Fibroblast of skin of left quadriceps (primary cell): ENCODE results near the gene AQP2.

Experiments
- DNase-seq, 2 experiments: peaks; one replicate each; pipeline ENCODE4 v3.0.0-alpha.2; 2013; ENCODE audit warnings: low read depth in 2 of 2

The AQP2 gene

DNA sequence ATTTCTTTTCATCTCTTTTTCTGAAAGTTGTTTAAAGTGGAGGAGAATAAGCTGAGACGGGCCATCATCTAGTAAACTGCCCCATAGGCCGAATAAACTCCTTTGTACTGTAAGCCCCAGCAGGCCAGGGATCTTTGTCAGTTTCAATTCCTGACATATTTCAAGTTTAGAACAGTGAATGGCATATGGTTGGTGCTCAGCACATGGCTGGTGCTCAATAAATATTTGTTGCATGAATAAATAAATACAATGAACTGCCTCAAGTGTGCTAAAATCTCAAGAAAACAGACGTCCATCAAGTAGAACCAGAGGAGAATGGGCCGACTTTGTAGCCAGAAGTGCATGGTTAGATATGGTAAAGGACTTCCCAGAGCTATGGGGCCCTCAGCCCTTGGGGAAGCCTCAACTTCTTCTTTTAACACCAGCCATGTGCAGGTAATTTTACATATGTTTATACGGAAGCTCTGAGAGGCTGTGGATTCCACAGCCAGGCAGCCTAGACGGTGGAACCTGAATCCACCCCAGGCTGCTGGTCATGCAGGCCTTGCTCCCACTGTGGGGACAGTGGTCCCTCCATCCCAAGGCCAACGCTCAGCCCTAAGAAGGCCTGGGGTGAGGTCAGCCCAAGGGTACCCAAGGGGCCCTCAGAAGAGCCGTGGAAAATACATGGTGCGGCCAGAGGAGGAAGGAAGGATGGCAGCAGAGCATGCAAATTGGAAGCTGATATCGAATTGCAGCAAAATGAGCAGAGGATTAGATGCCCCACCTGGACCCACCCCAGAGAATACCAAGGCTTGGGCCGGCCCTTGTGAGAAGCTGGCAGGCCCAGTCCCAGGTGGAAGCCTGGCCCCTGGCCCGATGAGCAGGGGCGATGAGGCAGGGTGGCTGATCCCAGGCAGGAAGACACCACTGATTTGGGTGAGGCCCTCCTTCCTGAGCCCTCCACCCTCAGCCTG, 8.7 kb upstream of the AQP2 start:
- no peak for DNase-seq

DNA sequence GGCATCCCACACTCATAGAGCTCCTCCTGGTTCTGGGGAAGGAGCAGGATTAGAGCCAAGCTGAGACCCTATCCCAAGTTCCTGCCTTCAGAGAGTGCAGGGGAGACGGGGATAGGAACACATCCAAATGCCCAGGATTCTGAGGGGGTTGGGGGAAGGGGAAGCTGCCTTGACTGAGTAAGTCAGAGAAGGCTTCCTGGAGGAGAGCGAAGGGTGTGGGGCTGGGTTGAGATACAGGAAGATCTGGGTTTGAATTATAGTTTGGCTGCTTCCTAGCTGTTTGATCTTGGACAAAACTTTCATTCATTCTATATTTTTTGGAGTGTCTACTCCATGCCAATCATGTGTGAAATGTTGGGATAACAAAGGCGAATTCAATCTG, 8.0 kb upstream of the AQP2 start:
- DNase-seq = no peak

DNA sequence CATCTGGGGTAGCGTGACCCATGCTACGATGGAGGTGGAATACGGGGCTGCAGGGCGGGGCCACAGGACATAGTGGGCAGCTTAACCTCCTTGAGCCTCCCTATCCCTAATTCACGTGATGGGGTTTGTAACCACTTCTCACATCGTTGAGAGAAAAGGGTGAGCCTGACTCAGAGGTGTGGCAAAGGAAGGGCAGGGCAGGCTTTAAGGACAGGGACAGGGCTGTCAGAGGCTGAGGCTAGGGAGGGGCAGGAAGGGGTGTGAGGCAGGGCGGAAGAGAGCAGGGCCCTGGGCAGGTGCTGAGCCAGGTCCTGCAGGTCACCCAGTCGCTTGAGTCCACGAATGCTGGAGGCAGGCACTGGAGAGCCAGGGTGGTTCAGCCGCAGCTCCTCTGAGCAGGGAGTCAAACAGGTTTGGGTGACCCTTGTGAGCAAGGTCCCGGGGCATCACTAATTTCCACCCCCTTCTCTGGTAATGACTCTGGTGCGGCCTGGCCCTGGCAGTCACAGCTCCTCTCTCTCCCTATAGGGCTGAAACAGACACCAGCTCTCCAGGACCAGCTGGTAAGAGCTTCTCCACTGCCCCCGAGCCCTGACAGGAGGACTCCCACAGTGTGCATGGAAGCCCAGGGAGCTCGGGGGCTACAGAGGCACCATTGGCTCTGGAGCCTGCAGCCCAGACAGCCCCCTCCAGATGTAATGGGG, 7.5 kb upstream of the AQP2 start:
- DNase-seq = no peak

DNA sequence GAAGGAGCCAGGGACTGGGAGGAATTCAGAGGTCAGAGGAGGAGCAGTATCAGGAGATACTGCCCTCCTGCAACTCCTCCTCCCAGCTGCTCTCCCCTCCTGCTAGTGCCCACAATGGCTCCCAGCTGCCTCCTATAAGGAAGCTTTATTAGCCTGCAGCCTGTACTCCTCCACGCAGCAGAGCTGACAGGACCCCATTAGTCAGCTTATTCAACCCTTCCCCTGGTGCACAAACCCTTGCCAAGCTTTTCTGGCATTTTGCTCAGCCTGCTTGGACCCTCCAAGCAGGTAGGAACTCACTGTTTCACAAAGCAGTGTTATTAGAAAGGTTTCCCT, 6.9 kb upstream of the AQP2 start:
- DNase-seq = no peak

GRCh38 chr12:49944046-49944445, 6.5 kb upstream of the AQP2 start:
- DNase-seq = no peak

DNA sequence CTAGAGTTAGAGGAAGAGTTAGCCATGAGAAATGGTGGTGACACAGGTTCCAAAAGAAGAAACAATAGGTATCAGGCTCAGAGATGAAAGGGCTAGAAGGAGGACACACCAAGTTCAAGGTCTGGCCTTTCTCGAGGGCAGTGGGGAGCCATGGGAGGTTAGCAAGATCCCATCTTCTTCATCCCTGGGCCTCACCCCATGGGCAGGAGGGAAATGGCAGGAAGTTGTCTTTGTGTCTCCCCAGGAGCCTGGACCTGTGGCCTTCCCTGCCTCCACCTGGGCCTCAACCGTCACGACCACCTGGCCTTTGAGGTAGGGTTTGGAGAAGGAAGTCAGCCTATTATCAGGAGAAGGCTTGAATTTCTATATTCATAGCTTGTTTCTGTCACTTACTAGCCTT, 5.8 kb upstream of the AQP2 start:
- no peak for DNase-seq

GRCh38 chr12:49945394-49946080, 5.0 kb upstream of the AQP2 start:
- peak; percentile 43 to 45 for DNase-seq

GRCh38 chr12:49946086-49946485, 4.5 kb upstream of the AQP2 start:
- DNase-seq = no peak

DNA sequence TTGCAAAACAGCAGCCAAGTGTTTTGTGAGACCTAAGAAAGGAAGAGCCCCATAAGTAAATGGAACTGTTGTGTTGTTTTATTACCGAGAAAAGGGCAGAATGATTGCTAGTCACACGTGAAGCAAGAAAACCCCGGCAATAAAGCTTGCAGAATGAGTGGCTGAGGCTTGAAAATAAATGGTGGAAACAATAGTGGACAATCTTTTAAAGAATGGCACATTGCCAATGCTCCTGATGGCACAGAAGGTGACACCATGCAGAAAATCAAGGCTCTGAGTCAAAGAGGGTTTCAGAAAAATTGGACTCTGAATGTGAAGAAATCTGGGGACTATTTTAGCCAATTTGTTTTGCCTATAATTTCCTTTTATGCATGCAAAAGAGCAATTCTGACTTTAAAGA, 4.0 kb upstream of the AQP2 start:
- no peak for DNase-seq

GRCh38 chr12:49947593-49948226, 2.8 kb upstream of the AQP2 start:
- no peak for DNase-seq

DNA sequence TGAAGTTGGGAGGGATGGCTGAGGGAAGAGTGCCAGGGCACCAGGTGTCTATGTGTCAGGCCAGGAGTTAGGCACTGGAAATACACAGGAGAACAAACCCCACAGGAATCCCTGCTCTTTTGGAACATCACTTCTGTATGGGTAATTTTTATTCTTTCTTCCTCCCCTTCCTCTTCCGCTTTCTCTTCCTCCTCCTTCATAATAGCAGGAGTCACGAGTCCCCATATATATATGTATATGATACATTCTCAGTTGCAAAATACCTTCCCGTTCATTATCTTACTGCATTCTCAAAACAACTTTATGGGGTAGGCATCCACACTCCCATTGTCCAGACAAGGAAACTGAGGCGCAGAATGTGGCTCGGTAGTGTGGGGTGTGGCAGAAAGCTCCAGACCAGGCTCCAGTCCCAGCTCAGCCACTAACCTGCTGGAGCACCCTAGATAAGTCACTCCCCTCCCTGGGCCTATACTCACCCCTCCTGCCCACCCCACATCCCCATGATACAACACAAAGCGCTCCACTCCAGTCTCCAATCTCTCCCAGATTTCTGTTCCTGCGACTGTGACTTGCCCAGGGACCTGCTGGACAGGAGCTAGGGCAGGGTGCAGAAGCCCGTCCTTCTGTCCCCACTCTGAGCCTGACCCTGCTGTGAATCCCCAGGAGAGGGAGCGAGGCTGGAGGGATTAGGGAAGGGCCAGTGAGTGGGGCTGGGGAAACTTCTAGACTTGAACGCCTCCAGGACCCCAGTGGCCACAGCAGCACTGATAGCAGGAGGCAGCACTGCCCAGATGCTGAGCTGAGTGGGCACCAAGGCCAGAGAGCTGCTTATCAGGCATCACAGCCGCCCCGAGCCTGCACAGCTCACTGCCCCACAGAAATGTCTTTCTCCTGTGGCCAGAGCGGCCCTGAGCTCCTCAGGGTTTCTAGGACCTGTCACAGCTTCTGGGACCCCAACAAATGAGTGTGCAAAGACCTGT, 1.4 kb upstream of the AQP2 start:
- DNase-seq = no peak

GRCh38 chr12:49949866-49950265, 671 bp upstream of the AQP2 start:
- no peak for DNase-seq

DNA sequence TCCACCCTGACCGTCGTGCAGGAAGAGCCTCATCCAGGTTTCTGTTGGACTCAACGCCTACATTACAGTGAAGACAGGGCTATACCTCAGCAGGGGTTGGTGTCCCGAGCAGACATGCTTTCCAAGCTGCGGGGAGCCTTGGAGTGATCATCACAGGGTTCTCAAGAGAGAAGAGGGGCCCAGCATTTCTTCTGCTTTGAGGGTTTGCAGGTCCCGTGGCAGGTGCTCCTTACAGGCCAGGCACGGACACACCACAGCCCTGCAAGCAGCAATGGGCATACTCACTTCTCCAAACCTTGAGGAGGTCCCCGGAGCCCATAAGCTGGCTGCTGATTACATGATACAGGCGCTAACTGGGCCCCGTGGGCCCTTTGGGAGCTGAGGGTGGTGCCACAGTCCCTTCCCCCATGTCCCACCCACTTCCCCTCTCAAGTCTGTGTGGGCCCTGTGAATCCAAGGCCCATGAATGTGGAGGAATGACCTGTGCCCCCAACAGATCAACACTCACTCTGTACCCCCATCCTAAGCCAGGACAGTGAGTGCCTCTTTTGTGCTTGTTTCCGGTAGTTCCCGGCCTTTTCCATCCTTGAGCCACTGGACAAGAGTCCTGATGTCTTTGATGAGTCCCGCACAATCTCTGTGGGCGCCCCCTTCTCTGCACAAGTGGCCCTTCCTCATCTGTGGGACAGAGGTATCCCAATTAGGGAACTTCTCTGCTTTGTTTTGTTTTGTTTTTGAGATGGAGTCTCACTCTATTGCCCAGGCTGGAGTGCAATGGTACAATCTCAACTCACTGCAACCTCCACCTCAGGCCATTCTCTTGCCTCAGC, 1.1 kb downstream of the AQP2 start:
- no peak for DNase-seq

- no peak for DNase-seq
Observed at GRCh38 chr12:49952391-49953055, 2.0 kb downstream of the AQP2 start.

GRCh38 chr12:49953151-49953550, 2.6 kb downstream of the AQP2 start:
- no peak for DNase-seq

DNA sequence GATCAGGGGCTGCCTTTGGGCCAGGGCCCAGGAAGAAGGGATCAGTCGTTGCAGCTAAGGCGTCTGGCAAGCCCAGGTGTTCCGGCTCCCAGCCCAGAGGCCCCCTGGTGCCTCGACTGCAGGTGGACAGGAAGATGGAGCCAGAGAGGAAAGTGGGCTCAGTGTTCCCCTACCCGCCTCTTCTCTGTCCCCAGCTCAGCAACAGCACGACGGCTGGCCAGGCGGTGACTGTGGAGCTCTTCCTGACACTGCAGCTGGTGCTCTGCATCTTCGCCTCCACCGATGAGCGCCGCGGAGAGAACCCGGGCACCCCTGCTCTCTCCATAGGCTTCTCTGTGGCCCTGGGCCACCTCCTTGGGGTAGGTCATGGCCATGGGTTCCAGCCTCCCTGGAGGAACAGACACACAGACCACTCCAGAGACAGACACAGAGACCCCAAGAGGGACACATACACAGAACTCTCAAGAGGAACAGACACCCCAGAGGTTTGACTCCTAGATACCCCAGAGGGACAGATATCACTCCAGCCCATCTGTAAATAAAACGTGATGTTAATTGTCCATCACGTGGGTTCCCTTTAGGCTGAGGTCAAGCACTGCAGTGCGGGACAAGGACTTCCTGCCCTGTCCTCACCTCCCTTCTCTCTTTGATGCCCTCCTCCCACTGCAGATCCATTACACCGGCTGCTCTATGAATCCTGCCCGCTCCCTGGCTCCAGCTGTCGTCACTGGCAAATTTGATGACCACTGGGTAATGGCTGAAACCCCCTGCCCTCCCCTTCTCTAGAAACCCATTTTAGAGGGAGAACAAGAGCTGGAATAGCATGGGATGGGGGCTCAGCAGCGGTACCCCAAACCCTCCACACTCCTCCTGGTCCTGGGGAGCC, 3.7 kb downstream of the AQP2 start:
- DNase-seq = no peak

DNA sequence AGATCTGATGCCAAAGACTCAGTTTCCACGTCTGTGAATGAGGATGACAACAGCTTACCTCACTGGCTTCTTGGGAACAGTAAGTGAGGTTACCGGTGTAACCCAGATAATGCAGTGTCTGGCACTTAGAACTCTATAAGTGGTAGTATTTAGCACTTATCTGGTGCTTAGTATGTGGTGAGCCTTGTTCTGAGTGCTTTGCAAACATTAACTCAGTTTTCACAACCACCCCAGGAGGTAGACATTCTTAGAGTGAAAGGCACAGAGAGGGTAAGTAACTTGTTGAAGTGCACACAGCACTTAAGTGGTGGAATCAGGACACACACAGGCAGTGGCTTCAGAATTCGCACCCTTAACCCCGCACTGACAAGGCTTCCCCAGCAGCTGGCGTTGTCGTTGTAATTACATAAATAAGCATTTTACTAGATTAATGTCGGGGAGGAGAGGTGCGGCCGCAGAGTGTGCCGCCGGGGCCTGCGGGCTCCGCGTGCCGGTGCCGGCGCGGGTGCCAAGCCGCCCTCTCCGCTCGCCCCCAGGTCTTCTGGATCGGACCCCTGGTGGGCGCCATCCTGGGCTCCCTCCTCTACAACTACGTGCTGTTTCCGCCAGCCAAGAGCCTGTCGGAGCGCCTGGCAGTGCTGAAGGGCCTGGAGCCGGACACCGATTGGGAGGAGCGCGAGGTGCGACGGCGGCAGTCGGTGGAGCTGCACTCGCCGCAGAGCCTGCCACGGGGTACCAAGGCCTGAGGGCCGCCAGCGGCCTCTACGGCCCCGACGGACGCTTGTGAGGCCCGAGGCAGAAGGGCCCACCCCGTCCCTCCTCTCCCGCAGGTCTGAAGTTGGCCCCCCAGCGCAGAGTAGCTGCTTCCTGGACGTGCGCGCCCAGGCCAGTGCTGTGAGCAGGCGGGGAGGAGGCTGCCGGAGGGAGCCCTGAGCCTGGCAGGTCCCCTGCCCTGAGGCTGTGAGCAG, 4.6 kb downstream of the AQP2 start:
- no peak for DNase-seq
